Type B pancreatic cell (in vitro differentiated cells): Measurements from ENCODE around the gene ARHGEF4. TPM values are rescaled to one million over a fixed set of nuclear protein-coding genes. Genes with fewer than 3 reads are reported as not detected.

Source experiments
- DNase-seq: peaks from one replicate; pipeline ENCODE4 v3.0.0; 2021; ENCODE audit warnings: mixed read lengths; ENCODE audit not compliant: unreplicated experiment; ENCODE audit errors: extremely low spot score
- H3K27ac Mint-ChIP-seq: 2 replicates; pipeline ENCODE4 v1.8.0; 2021; ENCODE audit warnings: mild to moderate bottlenecking, mixed read lengths
- H3K27me3 Mint-ChIP-seq: 2 replicates; pipeline ENCODE4 v1.8.0; 2021; ENCODE audit warnings: mixed read lengths
- H3K36me3 Mint-ChIP-seq: 2 replicates; pipeline ENCODE4 v1.8.0; 2021; ENCODE audit warnings: mixed read lengths
- H3K4me1 Mint-ChIP-seq: one replicate; pipeline ENCODE4 v1.8.0; 2021; ENCODE audit warnings: mixed read lengths; ENCODE audit not compliant: unreplicated experiment
- H3K4me3 Mint-ChIP-seq: 2 replicates; pipeline ENCODE4 v1.8.0; 2021; ENCODE audit warnings: mild to moderate bottlenecking, mixed read lengths
- H3K9me3 Mint-ChIP-seq: 2 replicates; pipeline ENCODE4 v1.8.0; 2021; ENCODE audit warnings: mixed read lengths
- total RNA-seq: library from RNA; stranded (reverse); gene quantifications from 2 replicates; pipeline ENCODE4 v1.2.1, GENCODE V29; 2021; ENCODE audit warnings: low replicate concordance
- TF ChIP-seq, protein P1 (sequence below): fragments of 200-600 bp; sonication (generic); conservative IDR thresholded peaks from 2 replicates; pipeline ENCODE4 v1.5.0; 2021; ENCODE audit warnings: antibody characterized with exemption, mild to moderate bottlenecking

ARHGEF4 gene
- total RNA-seq, 1 donor from 2014 or later: 31.4 TPM

DNA sequence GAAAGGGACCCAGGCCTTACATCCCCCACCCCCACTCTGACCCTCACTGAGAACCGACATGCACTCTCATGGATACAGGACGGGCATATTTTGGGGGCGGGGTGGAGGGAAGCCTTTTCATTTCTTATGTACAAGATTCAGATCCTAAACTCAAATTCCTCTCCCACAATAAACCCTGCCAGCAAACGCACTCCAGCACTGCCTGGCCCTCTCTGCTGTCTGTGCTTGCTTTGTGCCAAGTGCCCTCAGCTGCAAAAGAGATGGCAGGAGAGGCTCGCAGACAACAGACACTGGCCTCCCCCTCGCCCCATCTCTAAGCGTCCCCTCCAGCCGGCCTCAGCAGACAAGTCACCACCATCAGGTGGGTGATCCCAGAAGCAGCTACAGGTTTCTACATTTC lies 214.2 kb downstream of the ARHGEF4 start:
- Mint-ChIP-seq H3K27me3 (no peaks in the 10 kb centered on the region), H3K27ac (no peak overlapping the region), H3K36me3 (peaks cover 44% of the 10 kb centered on the region), H3K9me3 (no peaks in the 10 kb centered on the region), H3K4me1 (peaks cover 2% of the 10 kb centered on the region), H3K4me3 (no peak overlapping the region)
- TF ChIP-seq, protein P1, sequence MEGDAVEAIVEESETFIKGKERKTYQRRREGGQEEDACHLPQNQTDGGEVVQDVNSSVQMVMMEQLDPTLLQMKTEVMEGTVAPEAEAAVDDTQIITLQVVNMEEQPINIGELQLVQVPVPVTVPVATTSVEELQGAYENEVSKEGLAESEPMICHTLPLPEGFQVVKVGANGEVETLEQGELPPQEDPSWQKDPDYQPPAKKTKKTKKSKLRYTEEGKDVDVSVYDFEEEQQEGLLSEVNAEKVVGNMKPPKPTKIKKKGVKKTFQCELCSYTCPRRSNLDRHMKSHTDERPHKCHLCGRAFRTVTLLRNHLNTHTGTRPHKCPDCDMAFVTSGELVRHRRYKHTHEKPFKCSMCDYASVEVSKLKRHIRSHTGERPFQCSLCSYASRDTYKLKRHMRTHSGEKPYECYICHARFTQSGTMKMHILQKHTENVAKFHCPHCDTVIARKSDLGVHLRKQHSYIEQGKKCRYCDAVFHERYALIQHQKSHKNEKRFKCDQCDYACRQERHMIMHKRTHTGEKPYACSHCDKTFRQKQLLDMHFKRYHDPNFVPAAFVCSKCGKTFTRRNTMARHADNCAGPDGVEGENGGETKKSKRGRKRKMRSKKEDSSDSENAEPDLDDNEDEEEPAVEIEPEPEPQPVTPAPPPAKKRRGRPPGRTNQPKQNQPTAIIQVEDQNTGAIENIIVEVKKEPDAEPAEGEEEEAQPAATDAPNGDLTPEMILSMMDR: no peak
- no peak for DNase-seq

DNA sequence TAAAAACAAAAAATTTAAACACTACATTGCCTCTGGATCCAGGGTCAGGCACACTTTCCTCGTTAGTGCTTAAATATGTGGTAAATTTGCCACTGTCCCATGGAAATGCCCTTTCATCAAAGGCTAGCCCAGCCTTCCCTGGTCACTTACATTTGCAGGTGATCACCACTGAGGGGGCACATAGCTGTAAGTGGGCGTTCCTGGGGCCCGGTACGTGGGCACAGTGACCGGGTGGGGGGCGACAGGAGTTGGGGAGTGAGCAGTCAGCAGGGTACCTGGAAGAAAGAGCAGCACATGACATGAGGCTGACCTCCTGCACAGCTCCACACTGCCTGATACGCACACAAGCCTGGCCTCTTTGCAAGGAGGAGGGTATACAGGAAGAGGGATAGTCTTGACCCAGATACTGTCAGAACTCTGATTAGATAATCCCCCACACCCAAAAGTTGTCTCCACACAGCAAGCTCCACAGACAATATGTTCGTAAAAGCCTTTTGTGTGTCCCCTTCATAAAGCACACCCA lies 216.1 kb downstream of the ARHGEF4 start:
- no peak for DNase-seq
- peaks cover 49% of the 10 kb centered on the region for H3K36me3 Mint-ChIP-seq
- peaks cover 10% of the 10 kb centered on the region for H3K4me1 Mint-ChIP-seq
- no peaks in the 10 kb centered on the region for H3K27me3 Mint-ChIP-seq
- H3K9me3 Mint-ChIP-seq: no peaks in the 10 kb centered on the region
- H3K27ac Mint-ChIP-seq: no peak overlapping the region
- H3K4me3 Mint-ChIP-seq: no peak overlapping the region
- TF ChIP-seq, protein P1: no peak

DNA sequence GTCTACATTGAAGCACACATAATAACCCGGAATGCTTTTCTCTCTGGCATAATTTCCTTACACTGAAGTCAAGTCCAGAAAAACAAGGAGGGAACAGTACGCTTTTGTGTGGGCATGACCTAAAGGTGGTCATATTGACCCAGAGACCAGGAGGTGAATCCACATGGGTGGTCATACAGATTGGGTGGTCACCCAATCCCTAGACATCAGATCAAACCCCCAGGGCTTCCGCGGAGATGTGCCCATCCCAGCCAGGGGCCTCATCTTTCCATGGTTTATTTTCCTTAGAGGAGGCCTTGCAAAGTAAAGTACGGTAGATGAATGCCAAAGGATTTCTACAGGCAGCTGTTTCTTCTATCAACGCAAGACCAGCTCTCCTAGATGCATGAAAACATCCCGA lies 217.8 kb downstream of the ARHGEF4 start:
- Mint-ChIP-seq H3K27ac (no peak overlapping the region), H3K4me3 (no peak overlapping the region), H3K36me3 (peaks cover 47% of the 10 kb centered on the region)

DNA sequence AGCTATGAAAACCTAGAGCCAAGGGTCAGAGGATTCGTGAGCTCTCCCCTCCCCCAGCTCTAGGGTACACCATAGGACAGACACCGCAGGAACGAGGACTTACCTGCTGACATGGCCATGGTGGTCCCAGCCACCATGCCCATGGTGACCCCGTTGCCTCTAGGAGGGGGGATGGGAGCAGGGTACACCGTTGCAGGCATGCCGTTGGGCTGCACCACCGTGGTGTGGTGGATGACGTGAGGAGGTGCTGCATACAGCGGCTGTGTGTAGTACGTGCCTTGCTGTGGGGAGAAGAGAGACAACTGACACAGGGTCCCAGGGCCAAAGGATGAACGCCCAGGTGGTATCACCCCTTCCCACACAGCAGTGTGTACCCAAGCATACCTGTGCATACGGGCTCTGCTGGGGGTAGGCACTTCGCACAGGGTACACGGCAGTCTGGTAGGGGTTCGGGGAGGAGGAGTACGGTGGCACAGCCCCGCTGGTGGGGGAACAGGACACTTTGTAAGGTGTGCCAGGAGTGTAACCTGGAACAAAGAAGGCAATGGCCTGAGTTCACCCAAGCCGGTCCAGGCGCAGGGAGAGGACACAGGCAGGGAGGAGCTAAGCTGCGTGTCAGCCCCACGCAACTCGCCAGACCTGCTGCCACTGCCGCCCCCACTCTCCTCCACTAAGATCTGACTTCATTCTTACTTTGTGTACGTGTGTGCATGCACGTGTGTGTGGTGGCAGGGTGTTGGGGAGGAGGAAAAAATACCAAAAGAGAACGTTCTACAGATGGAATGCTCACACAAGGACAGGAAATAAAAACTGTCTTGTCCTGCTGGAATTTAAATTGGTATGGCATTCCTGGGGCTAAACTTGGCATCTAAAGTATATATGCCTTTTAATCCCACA lies 218.7 kb downstream of the ARHGEF4 start:
- TF ChIP-seq, protein P1: no peak
- H3K4me1 Mint-ChIP-seq: peaks cover 11% of the 10 kb centered on the region
- H3K36me3 Mint-ChIP-seq: peaks cover 43% of the 10 kb centered on the region
- H3K4me3 Mint-ChIP-seq: no peak overlapping the region
- peak overlapping the region; percentile 36 for H3K27ac Mint-ChIP-seq
- H3K27me3 Mint-ChIP-seq: no peaks in the 10 kb centered on the region
- DNase-seq: no peak
- H3K9me3 Mint-ChIP-seq: no peaks in the 10 kb centered on the region

More for the DNA sequence above, 217.8 kb downstream of the ARHGEF4 start:
- Mint-ChIP-seq H3K4me1 (peaks cover 10% of the 10 kb centered on the region), H3K27me3 (no peaks in the 10 kb centered on the region), H3K9me3 (no peaks in the 10 kb centered on the region)
- TF ChIP-seq, protein P1: no peak
- no peak for DNase-seq

DNA sequence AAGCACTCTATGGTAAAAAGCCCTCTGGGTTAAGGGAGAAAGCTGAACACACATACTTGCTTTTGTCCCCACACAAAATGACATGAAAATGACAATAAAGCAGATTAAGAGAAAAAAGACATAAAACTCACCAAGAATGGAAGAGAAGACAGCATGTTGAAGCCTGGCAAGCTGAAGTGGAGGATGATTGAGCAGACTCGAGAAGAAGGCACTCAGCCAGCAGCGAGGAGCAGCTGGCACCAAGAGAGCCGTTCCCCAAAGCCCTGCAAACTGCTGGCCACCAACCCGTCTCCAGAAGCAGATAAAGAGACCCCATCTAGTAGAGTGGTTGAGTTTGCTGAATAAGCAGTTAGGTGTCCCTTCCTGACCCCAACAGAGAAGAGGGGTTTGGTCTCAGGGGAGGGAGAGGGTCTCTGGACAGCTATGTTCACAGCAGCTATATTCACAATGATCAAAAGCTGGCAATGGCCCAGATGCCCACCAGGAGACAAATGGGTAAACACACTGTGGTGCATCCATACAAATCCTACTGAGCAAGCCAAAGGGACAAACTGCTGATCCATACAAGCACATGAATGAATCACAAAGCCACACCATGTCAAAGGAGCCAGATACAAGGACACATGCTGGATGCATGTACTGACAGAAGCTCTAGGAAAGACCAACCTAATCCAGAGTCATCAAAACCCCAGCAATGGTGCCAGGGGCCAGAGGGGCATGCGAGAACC lies 219.7 kb downstream of the ARHGEF4 start:
- Mint-ChIP-seq H3K27me3 (no peaks in the 10 kb centered on the region), H3K27ac (peak overlapping the region; percentile 36), H3K9me3 (no peaks in the 10 kb centered on the region), H3K4me1 (peaks cover 17% of the 10 kb centered on the region), H3K36me3 (peaks cover 48% of the 10 kb centered on the region), H3K4me3 (no peak overlapping the region)
- TF ChIP-seq, protein P1: no peak
- DNase-seq: no peak
